Stimulated activated naive CD4-positive, alpha-beta T cell (primary cell): ENCODE measurements around the gene CPEB3.

Experiments used
- DNase-seq, 6 experiments: peaks; one replicate each; lab custom pipeline; 2025; lab: John Stamatoyannopoulos, UW

The CPEB3 gene

DNA sequence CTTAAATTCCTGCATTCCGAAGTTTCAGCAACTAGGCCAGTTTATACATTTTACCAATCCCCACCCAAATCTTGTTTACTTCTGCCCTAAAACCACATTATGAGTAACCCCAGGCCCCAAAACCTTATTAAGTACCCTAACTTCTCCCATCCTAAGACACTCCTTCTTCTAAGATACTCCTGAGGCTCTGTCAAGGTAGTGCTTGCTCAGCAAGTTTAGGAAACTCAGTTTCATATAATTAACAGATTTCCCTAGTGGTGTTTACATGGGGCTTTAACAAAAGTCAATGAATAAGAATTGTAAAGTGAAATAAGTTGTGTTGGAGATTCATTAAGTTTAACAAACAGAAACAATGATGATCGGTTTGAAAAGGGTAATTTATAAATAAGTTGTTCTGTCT is 77.8 kb downstream of the CPEB3 start:
- DNase-seq, result no peak

DNA sequence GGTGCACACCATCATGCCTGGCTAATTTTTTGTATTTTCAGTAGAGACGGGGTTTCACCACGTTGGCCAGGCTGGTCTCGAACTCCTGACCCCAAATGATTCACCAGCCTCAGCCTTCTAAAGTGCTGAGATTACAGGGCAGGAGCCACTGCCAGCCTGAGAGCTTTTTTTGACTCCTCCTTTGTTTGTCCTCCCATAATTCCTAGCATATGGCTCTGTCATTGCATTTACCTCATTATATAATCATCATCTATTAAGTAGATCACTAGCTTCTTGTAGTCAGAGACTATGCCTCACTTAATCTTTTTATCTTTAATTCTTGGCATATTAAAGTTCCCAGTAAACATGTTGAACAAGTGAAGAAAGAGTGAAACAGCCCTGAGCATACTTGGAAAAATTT is 82.1 kb downstream of the CPEB3 start:
- no peak for DNase-seq

DNA sequence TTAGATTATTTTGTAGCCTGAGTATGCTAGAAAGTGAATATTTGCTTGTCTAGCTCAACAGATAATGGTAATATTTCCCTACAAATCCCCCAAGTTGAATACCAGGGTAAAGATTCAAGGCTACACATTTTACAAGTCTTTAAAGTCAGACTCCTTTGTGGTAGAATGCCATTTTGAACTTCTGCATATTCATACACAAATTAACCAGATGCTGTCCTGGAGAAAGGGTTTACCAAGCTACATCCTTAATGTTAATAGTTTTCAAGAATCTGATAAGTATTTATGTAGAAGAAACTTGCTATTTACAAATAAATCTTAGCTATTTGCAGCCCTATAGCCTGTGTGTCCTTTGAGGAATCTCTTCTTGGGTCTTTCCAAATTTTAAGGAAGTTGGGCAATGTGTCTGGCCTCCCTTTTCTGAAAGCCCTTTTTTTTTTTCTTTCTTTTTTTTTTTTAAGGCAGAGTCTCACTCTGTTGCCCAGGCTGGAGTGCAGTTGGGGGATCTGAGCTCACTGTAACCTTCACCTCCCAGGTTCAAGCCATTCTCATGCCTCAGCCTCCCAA is 82.6 kb downstream of the CPEB3 start:
- DNase-seq, result no peak

DNA sequence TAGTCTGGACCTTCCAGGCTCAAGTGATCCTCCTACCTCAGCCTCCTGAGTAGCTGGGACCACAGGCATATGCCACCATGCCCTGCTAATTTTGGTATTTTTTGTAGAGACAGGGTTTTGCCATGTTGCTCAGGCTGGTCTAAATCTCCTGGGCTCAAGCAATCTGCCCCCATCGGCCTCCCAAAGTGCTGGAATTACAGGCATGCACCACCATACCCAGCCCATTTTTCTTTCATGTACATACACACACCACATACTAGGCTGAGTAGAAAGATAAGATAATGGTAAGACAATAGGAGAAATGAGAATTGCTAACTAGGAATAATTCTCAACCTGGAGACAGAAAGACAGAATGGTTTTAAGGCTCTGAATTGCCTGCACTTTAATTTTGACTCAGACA is 83.8 kb downstream of the CPEB3 start:
- DNase-seq, result no peak

DNA sequence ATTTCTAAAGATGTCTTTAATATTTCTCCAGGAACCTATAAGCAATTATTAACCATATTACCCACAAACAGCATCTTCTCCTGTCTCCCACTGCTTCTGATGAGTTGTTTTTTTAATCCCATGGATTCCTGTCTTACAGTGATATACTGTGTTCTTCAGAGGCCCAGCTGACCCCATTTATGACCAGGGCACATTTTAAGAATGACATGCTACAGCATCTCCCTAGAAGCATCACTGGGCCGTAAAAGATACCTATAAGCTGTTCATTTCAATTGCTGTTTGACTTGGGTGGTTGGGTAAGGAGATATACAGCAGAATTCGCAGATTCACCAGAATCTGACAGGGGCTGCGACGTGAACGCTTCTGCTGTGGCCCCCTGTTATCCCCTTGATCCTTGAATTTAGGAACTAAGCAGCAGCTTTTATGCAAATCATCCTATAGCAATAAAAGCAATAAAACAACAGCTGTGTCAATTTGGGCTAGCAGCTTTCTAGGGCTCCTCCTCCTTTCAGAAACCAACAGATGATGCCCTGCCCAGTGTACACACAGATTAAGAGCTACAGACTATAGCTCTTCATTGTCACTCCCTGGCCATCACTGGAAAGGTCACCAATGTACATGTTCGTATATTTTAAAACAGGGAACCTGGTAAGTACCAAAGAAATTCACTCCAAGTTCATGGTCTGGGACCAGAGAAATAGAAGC is 86.8 kb downstream of the CPEB3 start:
- DNase-seq, result no peak

DNA sequence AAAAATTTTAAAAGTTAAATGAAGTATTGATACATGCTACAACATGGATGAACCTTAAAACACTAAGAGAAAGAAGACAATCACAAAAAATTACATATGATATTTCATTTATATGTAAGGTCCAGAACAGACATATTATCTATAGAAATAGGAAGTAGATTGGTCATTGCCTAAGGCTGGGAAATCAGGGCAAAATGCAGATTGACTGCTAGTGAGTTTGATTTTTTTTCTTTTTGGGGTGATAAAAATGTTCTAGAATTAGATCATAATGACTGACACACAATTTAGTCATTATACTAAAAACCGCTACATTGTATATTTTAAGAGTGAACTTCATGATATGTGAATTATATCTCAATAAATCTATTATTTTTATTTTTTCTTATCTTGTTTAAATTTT is 88.3 kb downstream of the CPEB3 start:
- no peak for DNase-seq

DNA sequence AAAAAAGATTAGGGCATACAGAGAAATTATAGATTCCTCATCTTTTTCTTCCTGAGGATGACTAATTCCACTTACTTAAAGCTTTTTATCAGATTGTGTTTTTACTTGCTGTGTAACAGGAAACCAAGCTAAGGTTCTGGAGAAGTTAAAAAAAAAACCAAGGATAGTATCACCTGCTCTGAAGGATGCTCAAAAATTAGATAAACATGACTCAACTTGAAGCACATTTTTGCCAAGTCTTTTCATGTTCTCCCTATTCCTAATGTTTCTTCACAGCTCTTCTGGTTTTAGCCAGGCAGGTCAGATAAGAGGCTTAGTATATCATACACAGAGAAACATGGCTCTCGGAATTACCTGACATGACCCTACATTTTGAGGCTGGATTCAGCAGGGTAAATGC is 90.3 kb downstream of the CPEB3 start:
- DNase-seq, result no peak

DNA sequence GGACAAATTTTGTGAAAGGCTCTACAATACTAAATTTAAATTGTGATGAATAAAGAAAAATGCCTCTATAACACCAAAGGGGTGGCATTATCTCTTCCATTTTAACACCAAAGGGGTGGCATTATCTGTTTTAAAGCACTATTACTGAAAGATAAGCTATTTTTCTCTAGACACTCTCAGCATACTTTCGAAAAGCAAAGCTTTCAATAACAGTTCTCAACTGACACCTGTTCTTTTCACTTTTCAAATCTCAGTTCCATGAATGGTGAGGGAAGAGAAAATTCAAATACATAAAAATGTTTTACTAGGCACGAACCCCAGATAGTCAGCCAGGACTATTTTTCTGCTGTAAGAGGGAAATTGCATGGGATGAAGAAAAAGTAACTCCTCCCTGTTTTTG is 103.8 kb downstream of the CPEB3 start:
- no peak for DNase-seq

DNA sequence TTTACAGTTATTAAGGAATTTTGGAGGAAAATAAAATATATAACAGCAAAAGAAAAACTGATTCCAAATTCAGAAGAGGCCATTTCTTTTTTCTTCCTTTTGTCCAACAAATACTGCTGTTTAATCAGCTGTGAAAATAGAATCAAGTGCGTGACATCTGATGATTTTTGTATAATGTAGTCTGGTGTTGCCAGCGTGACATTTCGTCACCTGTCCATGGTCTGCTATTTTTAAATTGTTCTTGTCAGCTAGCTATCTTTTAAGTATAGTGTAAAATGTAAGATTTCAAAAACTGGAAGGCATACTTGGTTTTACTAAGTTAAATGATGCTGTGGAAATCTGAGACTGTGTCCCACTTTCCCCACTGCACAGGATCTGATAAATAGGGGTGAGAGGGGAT is 105.9 kb downstream of the CPEB3 start:
- no peak for DNase-seq

DNA sequence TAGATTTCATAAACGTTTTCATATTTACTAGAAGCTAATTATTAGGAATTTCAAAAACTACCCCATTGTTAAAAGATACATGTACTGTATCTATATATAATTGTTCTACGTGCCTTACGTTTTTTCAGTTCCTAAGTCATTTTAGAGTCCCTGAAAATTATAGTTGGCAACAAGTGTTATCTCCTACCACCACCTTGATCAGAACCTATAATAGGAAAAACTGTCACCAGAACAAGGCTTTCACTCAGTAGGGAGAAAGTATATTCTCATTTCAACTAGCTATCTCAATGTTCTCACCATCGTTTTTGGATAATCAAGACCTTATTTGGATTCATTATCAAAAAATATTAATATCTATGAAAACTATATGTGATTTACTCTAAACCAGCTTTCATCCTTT is 107.7 kb downstream of the CPEB3 start:
- no peak for DNase-seq

DNA sequence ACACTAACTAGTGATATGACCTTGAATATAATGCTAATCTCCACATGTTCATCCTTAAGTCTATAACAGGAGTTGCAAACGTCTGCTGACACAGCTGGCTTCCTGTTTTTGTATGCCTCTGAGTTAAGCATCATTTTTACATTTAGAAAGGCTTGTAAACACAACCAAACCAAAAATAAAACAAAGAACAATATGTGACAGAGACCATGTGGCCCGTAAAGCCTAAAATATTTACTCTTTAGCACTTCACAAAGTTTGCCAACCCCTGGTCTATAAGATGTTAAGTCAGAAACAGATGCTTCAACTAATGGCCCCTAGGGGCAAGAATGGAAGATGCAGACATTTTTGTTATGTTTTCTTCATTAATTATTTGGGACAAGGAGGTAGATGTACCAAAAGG is 109.3 kb downstream of the CPEB3 start:
- DNase-seq, result no peak

DNA sequence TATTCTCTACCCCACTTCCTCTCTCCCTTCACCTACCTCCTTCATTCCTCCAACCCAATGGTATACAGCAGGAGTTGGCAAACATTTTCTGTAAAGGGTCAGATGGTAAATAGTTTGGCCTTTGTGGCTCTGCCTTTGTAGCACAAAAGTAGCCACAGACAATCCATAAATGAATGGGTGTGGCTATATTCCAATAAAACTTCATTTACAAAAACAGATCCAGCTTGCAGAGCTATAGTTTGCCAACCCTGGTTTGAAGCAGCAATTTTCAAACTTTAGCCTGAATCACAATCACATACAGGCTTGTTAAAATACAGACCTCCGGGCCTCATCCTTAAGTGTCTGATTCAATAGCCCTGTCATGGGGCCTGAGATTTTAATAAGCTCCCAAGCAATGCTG is 110.5 kb downstream of the CPEB3 start:
- no peak for DNase-seq

DNA sequence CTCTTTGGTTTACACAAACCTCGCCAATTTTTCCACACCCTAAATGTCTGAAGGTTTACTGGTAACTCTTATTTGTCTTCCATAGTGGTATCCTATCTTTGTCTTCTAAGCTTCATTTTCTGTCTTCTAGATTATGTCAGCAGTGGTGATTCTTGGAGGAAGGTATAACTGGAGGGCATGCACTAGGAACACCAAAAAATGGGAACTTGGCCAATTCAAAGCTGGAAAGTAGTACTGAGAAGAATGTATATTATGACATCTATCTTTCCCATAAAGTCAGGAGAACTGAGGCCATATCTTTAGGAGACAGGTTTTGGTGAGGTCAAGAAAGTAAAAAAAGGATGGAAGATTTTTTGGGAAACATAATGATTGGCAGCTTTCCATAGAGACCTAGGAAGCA is 113.3 kb downstream of the CPEB3 start:
- DNase-seq, result no peak

DNA sequence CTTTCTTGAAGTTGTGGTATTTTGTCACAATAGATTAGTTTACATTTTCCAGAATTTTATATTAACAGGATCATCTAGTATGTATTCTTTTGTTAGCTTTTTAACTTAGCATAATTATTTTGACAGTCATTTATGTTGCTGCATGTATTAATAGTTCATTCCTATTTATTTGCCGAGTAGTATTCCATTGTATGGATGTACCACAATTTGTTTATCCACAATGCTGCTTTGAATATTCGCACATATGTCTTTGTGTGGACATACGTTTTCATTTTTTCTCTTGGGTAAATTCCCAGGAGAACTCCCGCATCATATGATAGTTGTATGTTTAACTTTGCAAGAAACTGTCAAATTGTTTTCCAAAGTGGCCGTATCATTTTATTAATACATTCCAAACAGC is 115.7 kb downstream of the CPEB3 start:
- DNase-seq, result no peak

DNA sequence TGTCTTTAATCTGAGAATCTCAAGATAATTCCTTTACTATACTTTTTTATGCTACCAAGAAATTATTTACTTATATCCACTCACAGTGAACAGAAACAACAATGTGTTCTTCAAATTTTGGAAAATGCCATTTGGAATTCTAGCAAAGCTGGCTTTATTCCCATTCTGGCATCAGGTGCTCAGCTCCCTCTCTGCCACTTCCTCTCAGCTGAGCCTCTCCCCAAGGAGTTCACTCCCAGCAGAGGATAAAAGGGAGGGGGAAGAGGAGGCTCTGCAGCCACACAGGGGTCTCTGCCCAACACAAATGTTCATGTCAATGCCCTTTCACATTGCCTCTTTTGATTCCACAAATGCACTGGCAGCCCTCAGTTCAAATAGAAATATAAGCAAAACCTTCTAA is 116.9 kb downstream of the CPEB3 start:
- DNase-seq, result no peak

DNA sequence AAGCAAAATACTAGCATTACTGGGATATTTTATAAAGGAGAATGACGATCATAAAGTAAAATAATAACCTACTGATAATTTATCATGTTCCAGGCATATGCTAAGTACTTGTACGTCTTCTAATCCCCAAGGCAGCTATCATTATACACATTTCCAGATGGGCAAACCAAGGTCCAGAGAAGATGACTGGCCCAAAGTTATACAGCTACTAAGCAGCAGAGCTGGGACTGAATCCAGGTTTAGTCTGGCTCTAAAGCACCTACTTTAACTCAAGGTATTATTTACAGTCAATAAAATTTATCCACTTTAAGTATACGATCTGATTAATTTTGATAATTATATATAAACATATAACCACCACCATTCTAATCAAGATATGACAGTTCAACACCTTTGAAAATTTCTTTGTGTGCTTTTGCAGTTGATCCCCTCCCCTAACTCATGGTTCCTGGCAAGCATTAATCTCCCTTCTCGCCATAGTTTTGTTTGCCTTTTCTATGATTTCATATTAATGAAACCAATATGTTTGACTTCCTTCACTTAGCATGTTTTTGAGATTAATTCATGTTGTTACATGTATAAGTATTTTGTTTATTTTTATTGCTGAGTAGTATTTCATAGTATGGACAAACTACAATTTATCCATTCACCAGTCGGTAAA is 126.7 kb downstream of the CPEB3 start:
- no peak for DNase-seq

DNA sequence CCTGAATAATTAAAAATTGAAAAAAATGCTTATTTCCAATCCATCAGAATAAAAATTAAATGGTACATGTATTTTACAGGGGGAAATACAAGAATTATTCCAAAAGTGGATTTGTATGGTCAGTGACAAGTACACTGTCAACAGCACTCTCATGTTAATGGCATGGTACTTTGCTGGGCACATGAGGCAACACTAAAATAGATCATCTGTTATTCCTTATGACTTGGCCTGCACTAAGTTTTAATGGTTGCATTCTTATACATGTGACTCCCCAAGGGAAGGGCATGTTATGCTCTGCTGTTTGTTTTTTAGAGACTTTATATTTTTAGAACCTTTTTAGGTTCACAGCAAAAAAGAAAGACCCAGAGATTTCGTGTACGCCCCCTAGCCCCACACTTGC is 128.3 kb downstream of the CPEB3 start:
- no peak for DNase-seq

DNA sequence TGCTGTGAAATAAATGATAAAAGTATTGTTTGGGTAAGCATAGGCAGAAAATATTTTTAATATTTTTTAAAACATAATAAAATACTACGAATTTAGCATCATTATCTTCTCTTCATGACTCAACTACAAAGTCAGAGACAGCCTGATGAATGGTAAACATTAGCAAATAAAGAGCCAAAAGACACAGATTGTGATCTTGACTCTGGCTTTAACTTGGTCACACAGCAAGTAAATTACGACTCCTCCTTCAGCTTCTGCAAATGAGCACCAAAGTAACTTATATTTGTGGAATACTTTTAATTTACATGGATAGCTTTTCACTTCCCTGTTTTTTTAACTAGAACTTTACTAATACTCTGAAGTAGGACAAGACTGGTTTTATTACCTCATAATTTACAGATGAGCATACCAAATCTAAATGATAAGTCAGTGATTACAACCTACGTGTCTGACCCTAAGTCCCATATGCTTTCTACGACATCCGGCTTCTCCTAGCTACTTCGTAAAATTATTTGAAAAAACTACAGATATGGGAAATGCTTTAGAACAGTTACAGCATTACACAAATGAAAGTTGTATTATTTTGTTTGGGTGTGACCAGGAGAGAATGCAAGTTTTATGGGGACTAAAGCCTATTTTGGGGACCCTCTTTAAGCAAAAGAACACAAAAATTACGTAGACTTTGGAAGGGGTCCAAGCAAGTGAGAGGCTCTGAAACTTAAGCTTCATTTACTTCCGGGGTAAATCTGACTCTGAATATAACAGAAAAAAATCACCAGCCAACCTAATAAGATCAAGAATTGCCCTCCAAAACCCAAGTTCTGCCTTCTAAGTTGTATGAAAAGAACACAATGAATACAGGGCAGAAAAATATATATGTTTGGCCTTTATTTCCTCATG is 133.8 kb downstream of the CPEB3 start:
- DNase-seq, result no peak

DNA sequence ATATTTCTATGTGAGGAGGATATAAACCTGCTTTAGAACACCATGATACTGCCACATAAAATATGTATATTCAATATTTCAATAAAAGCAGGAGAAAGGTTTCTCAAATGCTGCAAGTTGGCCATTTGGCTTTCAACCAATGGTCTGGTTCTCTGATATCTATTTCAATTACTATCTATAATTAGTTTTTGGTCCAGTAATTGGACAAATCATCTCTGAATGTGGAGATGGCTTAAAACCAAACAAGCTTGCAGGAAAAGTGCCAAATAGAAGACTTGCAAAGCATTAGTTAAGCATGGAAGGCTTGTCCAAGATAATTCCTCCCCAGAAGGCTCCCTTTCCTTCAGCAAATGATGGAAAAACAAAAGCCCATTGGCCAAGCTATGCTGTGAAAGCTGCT is 140.1 kb downstream of the CPEB3 start:
- no peak for DNase-seq

DNA sequence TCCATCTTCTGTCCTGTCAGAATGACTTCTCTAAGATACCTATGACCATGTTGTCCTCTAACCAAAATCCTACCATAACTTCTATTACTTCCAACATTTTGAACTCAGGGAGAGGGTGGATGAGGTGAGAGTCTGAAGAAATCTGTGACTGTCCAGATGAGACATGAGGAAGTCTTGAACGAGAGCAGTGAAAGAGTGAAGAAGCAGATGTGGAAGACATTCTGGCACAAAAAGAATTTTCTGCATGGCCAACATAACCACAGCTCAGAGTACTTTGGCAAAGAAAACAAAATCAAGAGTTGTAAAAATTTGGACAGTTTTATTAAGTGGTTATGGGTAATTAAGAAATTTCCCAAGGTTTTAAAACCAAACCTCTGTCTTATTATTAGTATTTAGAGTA is 141.6 kb downstream of the CPEB3 start:
- no peak for DNase-seq

DNA sequence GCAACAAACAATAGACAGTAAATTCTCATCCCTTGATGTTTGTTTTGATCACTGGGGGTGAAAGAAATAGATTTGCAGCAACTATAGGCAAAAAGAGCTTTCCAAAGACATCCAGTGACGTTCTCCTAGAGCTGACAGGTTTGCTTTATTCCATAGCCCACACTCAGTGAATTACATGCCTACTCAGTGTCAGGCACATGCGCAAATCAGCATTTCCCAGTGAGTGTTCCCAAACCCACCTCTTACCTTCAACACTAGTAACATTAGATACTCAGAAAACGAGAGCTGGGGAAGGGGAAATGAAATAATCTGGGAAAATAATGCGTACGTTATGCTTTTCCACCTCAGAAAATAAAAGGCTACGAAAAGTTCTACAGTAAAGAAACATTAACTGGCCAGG is 144.1 kb downstream of the CPEB3 start:
- no peak for DNase-seq

DNA sequence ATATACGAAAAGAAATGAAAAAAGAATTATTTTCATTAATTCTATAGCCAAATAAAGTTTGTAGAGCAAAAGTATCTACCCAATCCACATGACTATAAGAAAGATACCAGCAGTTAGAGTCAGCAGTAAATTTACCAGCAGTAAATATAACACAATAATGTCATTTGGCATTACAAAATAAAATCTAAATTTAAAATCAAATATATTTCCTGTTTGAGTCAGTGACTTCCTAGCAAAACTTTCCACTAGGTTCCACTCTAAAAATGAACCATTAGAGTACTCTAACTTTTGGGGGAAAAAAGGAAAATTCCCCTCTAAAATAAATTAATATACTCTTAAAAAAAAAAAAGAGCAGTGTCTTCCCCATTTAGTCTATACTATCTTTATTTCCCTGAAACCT is 144.8 kb downstream of the CPEB3 start:
- no peak for DNase-seq

DNA sequence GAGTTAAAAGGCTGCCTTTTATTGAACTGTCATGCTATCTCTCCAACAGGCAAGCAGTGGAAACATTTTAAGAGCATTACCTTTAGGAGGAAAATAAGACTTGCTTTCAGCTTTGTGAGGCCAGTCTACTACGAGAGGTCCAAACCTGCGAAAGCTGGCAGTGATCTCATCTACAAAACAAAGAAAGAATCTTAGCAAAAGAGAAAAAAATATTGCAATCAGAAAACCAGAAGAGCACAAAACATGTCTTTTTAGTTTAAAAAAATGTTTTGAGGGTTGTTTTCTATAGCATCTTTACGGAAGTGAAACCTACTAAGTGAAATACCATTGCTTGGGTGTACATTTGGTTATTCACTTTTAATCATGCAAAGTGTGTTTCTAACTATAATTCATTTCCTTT is 147.9 kb downstream of the CPEB3 start:
- no peak for DNase-seq
